Suprapubic skin (tissue), 4 donors: Measurements from ENCODE around the gene TMEM179B. TPM values are rescaled to one million over a fixed set of nuclear protein-coding genes. Genes with fewer than 3 reads are reported as not detected.
"Not testable (repeated sequence)": the region's sequence is repeated elsewhere in the genome, so short reads cannot be mapped to it uniquely, and the experiment has no call there.

Source experiments
- DNase-seq, 2 donors: peaks; one replicate each; pipeline ENCODE4 v3.0.0-alpha.2; 2019; ENCODE audit warnings: low spot score in 2 of 2
- H3K27ac ChIP-seq: fragments of 200-600 bp; sonication (generic); one replicate; pipeline ENCODE4 v1.5.1; 2019
- H3K27me3 ChIP-seq: fragments of 200-600 bp; sonication (generic); one replicate; pipeline ENCODE4 v1.5.1; 2019
- H3K36me3 ChIP-seq: fragments of 200-600 bp; sonication (generic); one replicate; pipeline ENCODE4 v1.5.1; 2019
- H3K4me1 ChIP-seq: fragments of 200-600 bp; sonication (generic); one replicate; pipeline ENCODE4 v1.5.1; 2019
- H3K4me3 ChIP-seq: fragments of 200-600 bp; sonication (generic); one replicate; pipeline ENCODE4 v1.5.1; 2019; ENCODE audit warnings: mild to moderate bottlenecking
- H3K9me3 ChIP-seq: fragments of 200-600 bp; sonication (generic); one replicate; pipeline ENCODE4 v1.5.1; 2019
- CTCF ChIP-seq, 2 donors: fragments of 200-600 bp in 1 of 2; fragments of 450-650 bp in 1 of 2; sonication (generic) in 1 of 2; IDR thresholded peaks; one replicate each; pipeline ENCODE4 v1.5.1; 2016 to 2019; ENCODE audit warnings: antibody characterized with exemption in 2 of 2, mild to moderate bottlenecking in 1 of 2, moderate library complexity in 1 of 2
- EP300 ChIP-seq: sonication (generic); formaldehyde crosslinking; IDR thresholded peaks from one replicate; pipeline ENCODE4 v1.6.1; 2017; ENCODE audit warnings: antibody characterized with exemption
- POLR2A ChIP-seq, 2 donors: fragments of 450-650 bp; IDR thresholded peaks; one replicate each; pipeline ENCODE4 v1.6.1; 2017; ENCODE audit warnings: antibody characterized with exemption in 2 of 2, mild to moderate bottlenecking in 2 of 2, moderate library complexity in 2 of 2
- POLR2AphosphoS5 ChIP-seq, 3 donors: sonication (generic); formaldehyde crosslinking; IDR thresholded peaks; one replicate each; pipeline ENCODE4 v1.6.1; 2017; ENCODE audit warnings: antibody characterized with exemption in 3 of 3
- WGBS: methylation state at CpG from one replicate; pipeline ENCODE4 v1.1.5; 2018; 5-methylcytosine and 5-hydroxymethylcytosine counted together
- total RNA-seq, 4 donors: library from RNA; depleted of rRNA; stranded (reverse); fragments of >200 nt; gene quantifications; one replicate each; pipeline ENCODE4 v1.1.0, GENCODE V29; 2016

The TMEM179B gene
- total RNA-seq, 4 donors from 2014 or later = 37.6 to 72.6 (median 59.8) TPM

GRCh38 chr11:62810748-62811147, 23.5 kb downstream of the TMEM179B start:
- H3K36me3 ChIP-seq = peaks cover 6% of the 10 kb centered on the region
- H3K4me1 ChIP-seq = peaks cover 15% of the 10 kb centered on the region
- no peak overlapping the region for H3K4me3 ChIP-seq
- DNase-seq = no peak
- 28% methylated on average over 1 of the region's 1 CpG for WGBS
- no peak overlapping the region for H3K27ac ChIP-seq
- TF ChIP-seq CTCF (IDR thresholded peaks at IDR 0.05) = no peak
- no peak for TF ChIP-seq EP300
- no peak for TF ChIP-seq POLR2AphosphoS5 (IDR thresholded peaks at IDR 0.05)
- no peak for TF ChIP-seq POLR2A (IDR thresholded peaks at IDR 0.05)
- H3K9me3 ChIP-seq = no peaks in the 10 kb centered on the region
- no peaks in the 10 kb centered on the region for H3K27me3 ChIP-seq

GRCh38 chr11:62811659-62812058, 24.5 kb downstream of the TMEM179B start:
- Histone ChIP-seq H3K4me3 (no peak overlapping the region), H3K27me3 (no peaks in the 10 kb centered on the region), H3K4me1 (peaks cover 6% of the 10 kb centered on the region), H3K9me3 (no peaks in the 10 kb centered on the region), H3K27ac (no peak overlapping the region), H3K36me3 (peaks cover 9% of the 10 kb centered on the region)
- 83% methylated on average over 2 of the region's 2 CpGs for WGBS
- no peak for DNase-seq
- TF ChIP-seq EP300 (no peak), POLR2AphosphoS5 (IDR thresholded peaks at IDR 0.05) (no peak), POLR2A (IDR thresholded peaks at IDR 0.05) (no peak), CTCF (IDR thresholded peaks at IDR 0.05) (no peak)

GRCh38 chr11:62816557-62816956, 29.4 kb downstream of the TMEM179B start:
- H3K9me3 ChIP-seq = no peaks in the 10 kb centered on the region
- no peak for DNase-seq
- no peak overlapping the region for H3K27ac ChIP-seq
- H3K4me3 ChIP-seq = no peak overlapping the region
- no peak for TF ChIP-seq POLR2A (IDR thresholded peaks at IDR 0.05)
- TF ChIP-seq EP300 = no peak
- TF ChIP-seq POLR2AphosphoS5 (IDR thresholded peaks at IDR 0.05) = no peak
- TF ChIP-seq CTCF (IDR thresholded peaks at IDR 0.05) = no peak
- H3K4me1 ChIP-seq = no peaks in the 10 kb centered on the region
- WGBS = 85% methylated on average over 8 of the region's 8 CpGs
- H3K36me3 ChIP-seq = peaks cover 42% of the 10 kb centered on the region
- H3K27me3 ChIP-seq = no peaks in the 10 kb centered on the region

- Histone ChIP-seq H3K36me3 (peaks cover 48% of the 10 kb centered on the region), H3K27ac (no peak overlapping the region)
Observed at GRCh38 chr11:62817129-62817528, 29.9 kb downstream of the TMEM179B start.

GRCh38 chr11:62823677-62824076, 36.5 kb downstream of the TMEM179B start:
- H3K27ac ChIP-seq = no peak overlapping the region
- no peak for DNase-seq
- H3K36me3 ChIP-seq = peaks cover 92% of the 10 kb centered on the region
- no peaks in the 10 kb centered on the region for H3K27me3 ChIP-seq
- WGBS = 87% methylated on average over 3 of the region's 3 CpGs
- no peaks in the 10 kb centered on the region for H3K4me1 ChIP-seq
- TF ChIP-seq POLR2AphosphoS5 (IDR thresholded peaks at IDR 0.05) = no peak
- H3K4me3 ChIP-seq = no peak overlapping the region
- no peaks in the 10 kb centered on the region for H3K9me3 ChIP-seq

More at GRCh38 chr11:62817129-62817528, 29.9 kb downstream of the TMEM179B start:
- H3K9me3 ChIP-seq = no peaks in the 10 kb centered on the region
- H3K27me3 ChIP-seq = no peaks in the 10 kb centered on the region
- no peak for TF ChIP-seq CTCF (IDR thresholded peaks at IDR 0.05)
- no peak for DNase-seq
- H3K4me3 ChIP-seq = no peak overlapping the region
- H3K4me1 ChIP-seq = no peaks in the 10 kb centered on the region
- 93% methylated on average over 4 of the region's 4 CpGs for WGBS

- not testable (repeated sequence) for H3K27ac ChIP-seq, H3K4me3 ChIP-seq, DNase-seq, H3K27me3 ChIP-seq, H3K9me3 ChIP-seq
- WGBS = 92% methylated on average over 8 of the region's 8 CpGs
- Histone ChIP-seq H3K36me3 (peaks cover 51% of the 10 kb centered on the region), H3K4me1 (peaks cover 28% of the 10 kb centered on the region)
Observed at GRCh38 chr11:62828130-62828529, 40.9 kb downstream of the TMEM179B start.
